Measurements from ENCODE around the gene C11orf97.

- no peak for TF ChIP-seq CTCF (IDR thresholded peaks at IDR 0.05; ENCODE audit: insufficient read depth, low read depth, low read length)
- no peak for TF ChIP-seq EZH2 (IDR thresholded peaks at IDR 0.05; ENCODE audit: insufficient read depth, low read length)
Observed at GRCh38 chr11:94493281-94494125, 18.8 kb upstream of the C11orf97 start, which contains the start of the genes ANKRD49 and MRE11.

Measured in astrocyte (in vitro differentiated cells and primary cell).